ENCODE data around the gene KIFC3.

DNA sequence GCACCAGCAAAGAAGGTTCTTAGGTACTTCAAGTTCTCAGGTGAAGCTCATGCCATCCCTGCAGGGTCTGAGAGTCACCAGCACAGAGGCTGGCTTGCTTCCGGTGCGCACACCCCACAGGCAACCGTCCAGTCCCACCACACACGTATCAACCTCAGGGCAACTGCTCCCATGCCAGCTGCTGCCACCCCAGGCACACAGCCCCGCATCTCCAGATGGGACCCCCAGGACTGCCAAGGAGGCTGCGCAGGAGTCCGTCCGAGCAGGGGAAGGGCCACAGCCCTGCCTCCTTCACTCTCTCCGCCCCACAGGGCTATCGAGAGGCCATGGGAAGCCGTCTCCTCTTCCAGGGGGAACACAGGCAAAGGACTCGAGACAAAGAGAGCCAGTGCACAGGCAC, 13.3 kb downstream of the KIFC3 start:
- TF ChIP-seq CTCF (IDR thresholded peaks at IDR 0.05; ENCODE audit: low read length) (no peak), EZH2phosphoT487 (IDR thresholded peaks at IDR 0.05; ENCODE audit: low read length) (no peak)
